Measurements from ENCODE around the gene POLN.

DNA sequence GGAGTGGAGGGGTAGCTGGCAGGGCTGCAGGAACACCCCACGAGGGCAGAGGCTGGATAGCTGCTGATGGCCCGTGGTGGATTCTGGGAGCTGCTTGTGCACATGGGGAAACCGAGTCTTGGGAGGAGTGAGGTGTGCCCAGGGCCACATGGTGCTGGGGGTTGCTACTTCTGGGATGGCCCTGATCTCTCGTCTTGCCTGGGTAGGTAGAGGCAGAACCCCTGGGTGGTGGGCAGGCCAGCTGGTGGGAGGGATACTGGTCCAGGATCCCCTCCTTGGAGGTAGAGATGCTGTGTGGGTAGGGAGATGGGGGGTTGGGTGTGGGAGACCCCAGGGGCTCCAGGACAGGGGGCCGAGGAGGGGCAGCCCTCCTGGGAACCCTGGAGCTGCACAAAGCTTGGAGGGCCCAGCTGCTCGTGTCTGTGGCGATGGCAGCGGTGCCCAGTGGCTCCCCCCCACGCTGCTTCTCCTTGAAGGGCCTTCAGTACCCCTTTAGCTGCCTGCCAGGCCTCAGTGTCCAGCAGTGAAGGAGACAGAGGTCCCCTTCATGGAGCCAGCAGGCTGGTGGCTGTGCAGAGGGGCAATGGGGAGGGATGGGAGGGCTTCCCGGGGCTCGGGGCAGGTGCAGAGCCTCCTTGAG is 179.6 kb downstream of the POLN start:
- TF ChIP-seq, protein P1, sequence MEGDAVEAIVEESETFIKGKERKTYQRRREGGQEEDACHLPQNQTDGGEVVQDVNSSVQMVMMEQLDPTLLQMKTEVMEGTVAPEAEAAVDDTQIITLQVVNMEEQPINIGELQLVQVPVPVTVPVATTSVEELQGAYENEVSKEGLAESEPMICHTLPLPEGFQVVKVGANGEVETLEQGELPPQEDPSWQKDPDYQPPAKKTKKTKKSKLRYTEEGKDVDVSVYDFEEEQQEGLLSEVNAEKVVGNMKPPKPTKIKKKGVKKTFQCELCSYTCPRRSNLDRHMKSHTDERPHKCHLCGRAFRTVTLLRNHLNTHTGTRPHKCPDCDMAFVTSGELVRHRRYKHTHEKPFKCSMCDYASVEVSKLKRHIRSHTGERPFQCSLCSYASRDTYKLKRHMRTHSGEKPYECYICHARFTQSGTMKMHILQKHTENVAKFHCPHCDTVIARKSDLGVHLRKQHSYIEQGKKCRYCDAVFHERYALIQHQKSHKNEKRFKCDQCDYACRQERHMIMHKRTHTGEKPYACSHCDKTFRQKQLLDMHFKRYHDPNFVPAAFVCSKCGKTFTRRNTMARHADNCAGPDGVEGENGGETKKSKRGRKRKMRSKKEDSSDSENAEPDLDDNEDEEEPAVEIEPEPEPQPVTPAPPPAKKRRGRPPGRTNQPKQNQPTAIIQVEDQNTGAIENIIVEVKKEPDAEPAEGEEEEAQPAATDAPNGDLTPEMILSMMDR (conservative IDR thresholded peaks at IDR 0.05; ENCODE audit: low read length): no peak
- TF ChIP-seq EZH2phosphoT487 (IDR thresholded peaks at IDR 0.05; ENCODE audit: borderline replicate concordance): no peak

Measured in Loucy (cell line).